ENCODE data around the gene PDE2A.

The PDE2A gene

DNA sequence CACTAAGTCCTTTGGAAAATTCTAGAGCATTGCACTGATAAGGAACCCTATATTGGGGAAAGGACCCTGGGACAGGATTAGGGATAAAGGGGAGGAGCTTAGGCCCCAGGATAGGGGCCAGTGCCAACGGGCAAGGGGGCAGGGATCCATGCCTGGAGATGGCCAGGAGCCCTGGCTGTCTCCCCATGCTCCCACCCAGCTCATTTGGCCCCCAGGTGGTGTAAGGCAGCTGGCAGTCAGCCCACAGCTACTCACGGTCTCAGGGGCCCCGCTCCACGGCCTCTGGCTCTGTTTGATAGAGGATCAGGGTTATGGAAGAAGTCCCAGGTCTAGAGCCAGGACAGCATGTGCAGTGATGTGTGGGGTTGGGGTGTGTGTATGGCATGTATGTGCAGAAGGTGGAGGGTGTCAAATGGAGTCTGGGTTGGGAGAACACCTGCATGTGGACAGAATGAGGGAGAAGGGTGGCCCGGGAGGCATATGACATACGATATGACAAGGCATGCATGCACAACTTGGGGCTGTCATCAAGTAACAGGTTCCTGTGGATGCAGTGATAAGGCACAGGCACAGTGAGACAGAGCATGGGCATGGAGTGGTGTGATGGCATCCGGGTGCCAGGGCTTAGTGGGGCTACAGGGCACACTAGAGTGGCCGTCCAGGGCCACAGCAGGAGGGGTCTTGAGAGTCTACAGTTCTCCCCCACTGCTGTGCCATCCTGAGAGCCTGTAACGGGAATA is 18.4 kb upstream of the PDE2A start:
- H3K27ac ChIP-seq, result no peak overlapping the region
- in situ Hi-C loops (cut with HindIII; ENCODE audit: low pct_ligation_motif_present, low sequenced_read_pairs), result no loop called here
- H3K4me3 ChIP-seq (ENCODE audit: low read depth, low read length), result no peak overlapping the region
- no peak for DNase-seq
- peaks cover 56% of the 10 kb centered on the region for H3K36me3 ChIP-seq (replicated peaks)
- no peaks in the 10 kb centered on the region for H3K27me3 ChIP-seq (replicated peaks)
- TF ChIP-seq, protein P1, sequence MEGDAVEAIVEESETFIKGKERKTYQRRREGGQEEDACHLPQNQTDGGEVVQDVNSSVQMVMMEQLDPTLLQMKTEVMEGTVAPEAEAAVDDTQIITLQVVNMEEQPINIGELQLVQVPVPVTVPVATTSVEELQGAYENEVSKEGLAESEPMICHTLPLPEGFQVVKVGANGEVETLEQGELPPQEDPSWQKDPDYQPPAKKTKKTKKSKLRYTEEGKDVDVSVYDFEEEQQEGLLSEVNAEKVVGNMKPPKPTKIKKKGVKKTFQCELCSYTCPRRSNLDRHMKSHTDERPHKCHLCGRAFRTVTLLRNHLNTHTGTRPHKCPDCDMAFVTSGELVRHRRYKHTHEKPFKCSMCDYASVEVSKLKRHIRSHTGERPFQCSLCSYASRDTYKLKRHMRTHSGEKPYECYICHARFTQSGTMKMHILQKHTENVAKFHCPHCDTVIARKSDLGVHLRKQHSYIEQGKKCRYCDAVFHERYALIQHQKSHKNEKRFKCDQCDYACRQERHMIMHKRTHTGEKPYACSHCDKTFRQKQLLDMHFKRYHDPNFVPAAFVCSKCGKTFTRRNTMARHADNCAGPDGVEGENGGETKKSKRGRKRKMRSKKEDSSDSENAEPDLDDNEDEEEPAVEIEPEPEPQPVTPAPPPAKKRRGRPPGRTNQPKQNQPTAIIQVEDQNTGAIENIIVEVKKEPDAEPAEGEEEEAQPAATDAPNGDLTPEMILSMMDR (IDR thresholded peaks at IDR 0.05; ENCODE audit: low read depth, low read length, missing control alignments), result no peak

DNA sequence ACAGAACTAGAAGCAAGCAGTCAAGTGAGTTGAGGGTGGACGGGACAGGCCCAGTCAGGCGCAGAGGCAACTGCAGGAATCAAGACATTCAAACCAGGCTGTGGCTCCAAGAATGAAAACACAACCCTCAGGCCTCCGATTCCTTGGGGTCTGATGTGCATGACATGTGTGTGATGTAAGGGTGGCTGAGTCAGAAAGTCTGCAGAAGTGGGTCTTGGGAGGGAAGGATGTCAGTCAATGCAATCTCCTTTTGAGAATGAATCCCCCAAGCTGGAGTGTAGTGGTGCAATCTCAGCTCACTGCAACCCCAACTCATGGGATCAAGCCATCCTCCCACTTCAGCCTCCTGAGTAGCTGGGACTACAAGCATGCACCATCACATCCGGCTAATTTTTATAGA is 15.9 kb upstream of the PDE2A start:
- Histone ChIP-seq H3K27ac (no peak overlapping the region), H3K4me3 (ENCODE audit: low read depth, low read length) (no peak overlapping the region), H3K36me3 (replicated peaks) (peaks cover 39% of the 10 kb centered on the region), H3K27me3 (replicated peaks) (no peaks in the 10 kb centered on the region)
- DNase-seq, result no peak
- TF ChIP-seq, protein P1 (IDR thresholded peaks at IDR 0.05; ENCODE audit: low read depth, low read length, missing control alignments), result no peak
- in situ Hi-C loops (cut with HindIII; ENCODE audit: low pct_ligation_motif_present, low sequenced_read_pairs), result no loop called here

DNA sequence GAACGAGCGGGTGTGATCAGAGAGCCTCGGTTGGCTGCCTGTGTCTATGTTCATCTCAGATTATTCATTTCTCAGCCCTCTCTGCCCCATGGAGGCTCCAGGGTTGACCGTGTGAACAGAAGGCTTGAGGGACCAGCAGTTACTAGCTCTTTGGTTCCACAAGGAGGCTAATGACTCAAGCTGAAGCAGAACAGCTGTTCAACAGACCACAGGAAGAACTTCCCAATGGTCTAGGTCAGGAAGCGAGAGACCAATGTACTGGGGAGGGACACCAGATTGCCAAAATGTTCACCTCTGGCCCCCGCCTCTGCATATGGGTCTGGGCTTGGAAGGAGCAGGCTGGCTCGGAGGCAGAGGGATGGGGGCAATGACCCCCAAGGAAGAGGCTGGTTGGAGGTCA is 14.7 kb upstream of the PDE2A start:
- no peak overlapping the region for H3K27ac ChIP-seq
- no peaks in the 10 kb centered on the region for H3K27me3 ChIP-seq (replicated peaks)
- no peak for DNase-seq
- TF ChIP-seq, protein P1 (IDR thresholded peaks at IDR 0.05; ENCODE audit: low read depth, low read length, missing control alignments), result no peak
- peaks cover 28% of the 10 kb centered on the region for H3K36me3 ChIP-seq (replicated peaks)
- no peak overlapping the region for H3K4me3 ChIP-seq (ENCODE audit: low read depth, low read length)
- in situ Hi-C loops (cut with HindIII; ENCODE audit: low pct_ligation_motif_present, low sequenced_read_pairs), result no loop called here

DNA sequence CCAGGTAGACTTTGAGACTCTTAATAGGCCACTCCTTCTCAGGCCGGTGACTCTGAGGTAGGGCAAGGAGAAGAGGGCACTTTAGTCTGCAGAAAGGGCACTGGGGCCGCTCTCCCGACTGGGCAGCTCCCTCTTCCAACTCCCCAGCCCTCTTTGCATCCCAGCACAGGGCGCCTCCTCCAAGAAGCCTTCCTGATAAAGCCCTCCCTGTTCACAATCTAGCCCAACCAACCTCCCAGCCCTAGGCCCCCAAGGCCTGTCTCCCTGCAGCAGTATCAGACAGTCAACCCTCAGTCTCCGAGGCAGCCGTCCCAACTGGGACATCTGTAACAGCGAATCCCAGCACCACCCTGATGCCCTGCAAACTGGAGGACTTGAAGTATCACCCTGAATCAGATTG is 14.3 kb upstream of the PDE2A start:
- Histone ChIP-seq H3K36me3 (replicated peaks) (peaks cover 25% of the 10 kb centered on the region), H3K27ac (no peak overlapping the region), H3K27me3 (replicated peaks) (no peaks in the 10 kb centered on the region), H3K4me3 (ENCODE audit: low read depth, low read length) (no peak overlapping the region)
- in situ Hi-C loops (cut with HindIII; ENCODE audit: low pct_ligation_motif_present, low sequenced_read_pairs), result no loop called here
- TF ChIP-seq, protein P1 (IDR thresholded peaks at IDR 0.05; ENCODE audit: low read depth, low read length, missing control alignments), result no peak
- DNase-seq, result no peak

DNA sequence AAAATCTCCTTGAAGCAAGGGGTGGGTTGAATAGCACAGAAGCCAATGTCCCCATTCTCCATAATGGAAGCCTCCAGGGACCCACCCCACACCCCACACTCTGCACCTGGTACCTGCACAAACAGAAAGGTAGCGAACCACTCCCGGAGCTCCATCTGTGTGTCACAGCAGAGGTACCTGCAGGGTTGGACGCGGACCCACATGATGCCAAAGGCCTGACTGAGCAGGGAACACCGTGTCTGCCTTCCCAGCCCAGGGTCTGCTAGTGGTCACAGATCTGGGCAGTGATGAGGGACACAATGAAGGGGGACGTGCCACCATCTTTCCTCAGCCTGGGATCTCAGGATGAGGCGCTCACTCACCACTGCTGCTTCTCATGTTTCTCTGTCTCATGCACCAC is 13.1 kb upstream of the PDE2A start:
- no peak overlapping the region for H3K4me3 ChIP-seq (ENCODE audit: low read depth, low read length)
- TF ChIP-seq, protein P1 (IDR thresholded peaks at IDR 0.05; ENCODE audit: low read depth, low read length, missing control alignments), result no peak
- H3K27ac ChIP-seq, result no peak overlapping the region
- no peak for DNase-seq
- peaks cover 14% of the 10 kb centered on the region for H3K36me3 ChIP-seq (replicated peaks)
- H3K27me3 ChIP-seq (replicated peaks), result no peaks in the 10 kb centered on the region
- in situ Hi-C loops (cut with HindIII; ENCODE audit: low pct_ligation_motif_present, low sequenced_read_pairs), result no loop called here

All from brain microvascular endothelial cell (primary cell).